Fibroblast of skin of left biceps (primary cell): ENCODE results near the gene ZNF107.
"Not testable (repeated sequence)": the region's sequence is repeated elsewhere in the genome, so short reads cannot be mapped to it uniquely, and the experiment has no call there.

ENCODE experiments used
- DNase-seq, 2 experiments: peaks; one replicate each; pipeline ENCODE4 v3.0.0-alpha.2; 2013; ENCODE audit warnings: low read depth in 2 of 2

ZNF107 gene

DNA sequence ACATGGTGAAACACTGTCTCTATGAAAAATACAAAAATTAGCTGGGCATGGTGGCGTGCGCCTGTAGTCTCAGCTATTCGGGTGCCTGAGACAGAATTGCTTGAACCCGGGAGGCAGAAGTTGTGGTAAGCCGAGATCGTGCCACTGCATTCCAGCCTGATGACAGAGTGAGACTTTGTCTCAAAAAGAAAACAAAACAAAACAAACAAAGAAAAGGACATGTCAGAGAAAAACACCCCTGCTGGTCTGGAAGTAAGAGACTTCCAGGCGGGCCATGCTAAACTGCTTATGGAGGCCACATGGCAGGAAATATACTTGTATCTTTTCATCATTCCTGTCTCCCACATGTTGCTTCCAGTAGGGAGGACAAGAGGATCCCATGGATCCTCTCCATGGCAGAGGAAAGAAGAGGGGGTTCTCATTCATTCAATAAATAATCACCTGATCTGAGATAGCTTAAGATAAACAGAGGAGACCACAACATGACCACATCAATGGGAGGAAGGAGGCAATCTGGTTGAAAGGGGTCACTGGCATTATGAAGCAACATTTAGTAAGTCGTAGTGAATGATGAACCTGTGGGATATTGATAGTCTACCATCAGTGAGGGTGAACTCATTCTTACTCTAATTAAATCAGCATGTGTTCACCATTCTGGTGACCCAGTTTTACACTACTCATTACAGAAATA is 67.8 kb downstream of the ZNF107 start:
- DNase-seq = no peak

DNA sequence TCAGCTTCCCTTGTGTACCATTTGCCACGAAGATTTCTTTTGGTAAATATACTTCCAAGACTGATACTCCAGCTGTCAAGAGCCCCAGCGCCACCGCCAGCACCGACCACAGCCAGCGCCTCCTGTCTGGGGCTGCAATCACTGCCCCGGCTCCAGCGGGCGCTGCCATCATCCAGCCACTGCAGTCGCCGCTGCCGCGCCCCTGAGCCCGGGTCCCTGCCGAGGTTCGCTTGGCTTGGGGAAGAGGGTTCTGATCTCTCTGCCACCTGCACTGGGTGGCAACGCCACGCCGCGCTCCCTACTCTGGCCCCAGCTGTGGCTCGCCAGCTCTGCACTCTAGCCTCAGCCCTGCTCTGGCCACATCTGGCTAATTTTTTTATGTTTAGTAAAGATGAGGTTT is 70.6 kb downstream of the ZNF107 start:
- DNase-seq = no peak

DNA sequence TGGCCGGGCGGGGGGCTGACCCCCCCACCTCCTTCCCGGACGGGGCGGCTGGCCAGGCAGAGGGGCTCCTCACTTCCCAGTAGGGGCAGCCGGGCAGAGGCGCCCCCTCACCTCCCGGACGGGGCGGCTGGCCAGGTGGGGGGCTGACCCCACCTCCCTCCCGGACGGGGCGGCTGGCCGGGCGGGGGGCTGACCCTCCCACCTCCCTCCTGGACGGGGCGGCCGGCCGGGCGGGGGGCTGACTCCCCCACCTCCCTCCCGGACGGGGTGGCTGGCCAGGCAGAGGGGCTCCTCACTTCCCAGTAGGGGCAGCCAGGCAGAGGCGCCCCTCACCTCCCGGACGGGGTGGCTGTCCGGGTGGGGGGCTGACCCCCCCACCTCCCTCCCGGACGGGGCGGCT is 72.5 kb downstream of the ZNF107 start:
- not testable (repeated sequence) for DNase-seq

DNA sequence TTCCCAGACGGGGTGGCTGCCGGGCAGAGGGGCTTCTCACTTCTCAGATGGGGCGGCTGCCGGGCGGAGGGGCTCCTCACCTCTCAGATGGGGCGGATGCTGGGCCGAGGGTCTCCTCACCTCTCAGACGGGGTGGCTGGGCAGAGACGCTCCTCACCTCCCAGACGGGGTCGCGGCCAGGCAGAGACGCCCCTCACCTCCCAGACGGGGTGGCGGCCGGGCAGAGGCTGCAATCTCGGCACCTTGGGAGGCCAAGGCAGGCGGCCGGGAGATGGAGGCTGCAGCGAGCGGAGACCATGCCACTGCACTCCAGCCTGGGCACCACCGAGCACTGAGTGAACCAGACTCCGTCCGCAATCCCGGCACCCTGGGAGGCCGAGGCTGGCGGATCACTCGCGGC is 73.0 kb downstream of the ZNF107 start:
- DNase-seq = not testable (repeated sequence)

DNA sequence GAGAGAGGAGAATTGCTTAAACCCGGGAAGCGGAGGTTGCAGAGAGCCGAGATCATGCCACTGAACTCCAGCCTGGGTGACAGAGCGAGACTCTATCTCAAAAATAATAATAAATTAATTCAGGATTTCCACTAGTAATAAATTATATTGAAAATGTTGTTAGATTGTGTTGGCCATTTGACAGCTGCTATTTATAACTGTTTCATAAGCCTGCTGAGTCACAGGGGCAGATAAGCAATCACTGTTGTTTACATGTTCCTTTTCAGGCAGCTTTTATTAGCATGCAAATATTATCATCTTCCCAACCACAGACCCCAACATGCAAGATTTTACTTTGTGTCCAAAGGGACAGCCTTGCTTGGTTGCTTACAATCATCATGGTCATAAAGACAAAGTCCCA is 78.7 kb downstream of the ZNF107 start:
- DNase-seq = no peak

DNA sequence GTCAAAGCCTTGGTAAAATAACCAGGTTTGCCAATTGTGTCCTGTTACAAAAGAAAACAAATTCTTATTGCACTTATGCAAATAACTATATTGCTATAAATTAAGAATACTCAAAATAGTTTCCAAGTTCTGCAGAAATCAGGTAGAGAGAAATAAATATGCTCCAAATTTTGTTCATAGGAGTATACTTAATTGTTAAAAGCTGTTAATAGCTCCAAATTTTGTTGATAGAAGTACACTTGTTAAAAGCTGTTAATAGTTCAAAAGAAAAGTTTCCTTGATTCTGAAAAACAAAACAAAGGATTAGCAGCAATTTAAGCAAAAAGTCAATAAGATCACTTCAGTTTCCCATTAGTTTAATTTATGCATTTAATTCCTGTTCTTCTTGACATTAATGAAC is 81.9 kb downstream of the ZNF107 start:
- no peak for DNase-seq

DNA sequence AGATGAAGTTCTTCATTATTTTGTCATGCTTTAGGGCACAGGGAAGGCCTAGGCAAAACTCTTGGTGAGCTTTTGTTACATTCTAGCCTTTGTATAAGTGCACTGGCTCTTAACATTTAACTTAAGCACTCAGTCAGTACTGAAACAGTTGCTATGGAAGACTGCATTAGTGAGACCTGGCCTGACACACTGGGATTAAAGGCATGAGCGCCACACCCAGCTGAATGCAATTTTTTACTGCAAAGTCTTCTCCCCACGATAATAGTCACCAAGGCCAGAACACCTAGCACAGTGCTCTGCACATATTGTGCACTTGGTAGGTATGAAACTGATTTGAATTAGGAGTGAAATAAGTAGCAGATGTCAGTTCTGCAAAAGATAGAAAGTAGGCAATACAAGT is 87.1 kb downstream of the ZNF107 start:
- DNase-seq = no peak

DNA sequence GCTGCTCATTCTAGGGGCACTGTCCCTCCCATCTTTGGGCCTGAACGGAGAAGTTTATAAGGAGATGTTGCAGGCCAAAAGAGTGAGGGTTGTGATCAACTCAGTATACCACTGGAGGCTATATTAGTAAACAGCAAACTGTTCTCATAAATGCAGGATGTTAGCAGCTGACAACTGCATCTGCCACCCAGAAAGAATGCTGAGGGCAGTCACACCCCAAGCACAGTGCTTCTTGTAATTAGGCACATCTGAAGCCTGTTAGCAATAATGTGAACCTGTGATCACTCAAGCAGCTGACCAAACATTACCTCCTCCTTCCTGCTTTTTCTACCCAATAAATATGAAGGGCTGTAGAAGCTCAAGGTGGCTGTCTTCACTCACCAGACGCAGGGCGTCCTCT is 89.9 kb downstream of the ZNF107 start:
- DNase-seq = no peak

DNA sequence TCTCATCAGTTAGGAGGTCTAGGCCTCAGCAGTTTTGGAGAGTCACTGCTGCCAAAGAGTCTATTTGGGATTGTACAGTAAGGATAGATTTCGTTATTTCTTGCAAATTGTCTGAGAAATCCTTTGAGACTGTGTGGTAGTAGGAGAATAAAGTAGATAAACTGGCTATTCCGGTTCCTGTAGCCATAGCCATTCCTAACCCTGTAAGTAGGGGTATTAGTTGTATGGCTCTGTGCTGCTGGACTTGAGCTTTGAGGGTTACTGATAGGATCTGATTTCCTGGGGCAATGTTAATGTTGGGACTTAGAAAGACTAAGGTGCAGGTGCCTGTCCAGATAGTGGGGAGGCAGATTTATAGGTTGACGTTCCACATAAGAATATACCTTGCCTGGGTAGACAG is 92.2 kb downstream of the ZNF107 start:
- DNase-seq = no peak
